ENCODE results near the gene ZFYVE9. TPM values are rescaled to one million over a fixed set of nuclear protein-coding genes. Genes with fewer than 3 reads are reported as not detected.

The ZFYVE9 gene
- total RNA-seq, 1 experiment from 2014 or later, result 14.2 TPM

DNA sequence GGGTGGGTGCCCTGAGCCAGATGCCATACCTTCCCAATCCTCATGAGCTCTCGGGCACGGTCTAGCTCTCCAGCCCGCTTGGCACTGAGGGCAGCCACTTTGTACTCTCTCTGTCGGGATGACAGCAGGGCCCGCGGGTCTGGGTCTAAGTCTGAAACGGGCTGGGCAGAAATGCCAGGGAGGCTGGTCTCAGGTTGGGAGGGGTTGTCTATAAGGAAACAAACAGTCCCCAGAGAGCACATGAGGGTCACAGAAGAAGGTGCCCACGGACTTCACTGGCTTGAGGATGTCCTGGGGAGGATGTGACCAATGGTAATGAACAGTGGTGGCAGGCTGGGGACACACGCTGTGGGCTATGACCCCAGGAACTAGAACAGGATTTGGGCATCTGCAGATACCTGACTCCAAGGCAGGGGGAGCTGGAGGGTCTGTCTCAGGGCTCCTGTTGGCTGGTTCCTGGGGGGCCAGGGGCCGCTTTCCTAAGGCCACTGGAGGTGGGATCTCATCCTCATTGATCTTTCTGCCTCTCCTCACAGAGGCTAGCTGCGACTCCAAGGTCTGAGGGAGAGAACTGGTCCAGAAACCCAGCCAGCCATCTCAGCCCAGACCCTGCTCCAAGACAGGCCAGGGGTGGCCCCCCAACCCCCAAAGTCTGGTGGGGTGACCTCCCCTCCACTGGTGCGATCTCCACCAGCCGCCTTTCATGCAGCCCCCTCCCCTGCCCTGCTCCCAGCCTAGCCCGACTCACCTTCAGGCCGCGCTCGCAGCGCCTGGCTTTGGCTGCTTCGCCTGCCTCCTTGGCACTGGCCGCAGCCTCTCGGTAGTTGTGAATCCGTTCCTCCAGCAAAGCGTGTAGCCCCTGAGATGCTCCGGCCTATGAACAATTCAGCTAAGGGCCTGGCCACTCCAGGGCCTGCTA is 218.0 kb downstream of the ZFYVE9 start (continued):
- TF ChIP-seq, protein P1, sequence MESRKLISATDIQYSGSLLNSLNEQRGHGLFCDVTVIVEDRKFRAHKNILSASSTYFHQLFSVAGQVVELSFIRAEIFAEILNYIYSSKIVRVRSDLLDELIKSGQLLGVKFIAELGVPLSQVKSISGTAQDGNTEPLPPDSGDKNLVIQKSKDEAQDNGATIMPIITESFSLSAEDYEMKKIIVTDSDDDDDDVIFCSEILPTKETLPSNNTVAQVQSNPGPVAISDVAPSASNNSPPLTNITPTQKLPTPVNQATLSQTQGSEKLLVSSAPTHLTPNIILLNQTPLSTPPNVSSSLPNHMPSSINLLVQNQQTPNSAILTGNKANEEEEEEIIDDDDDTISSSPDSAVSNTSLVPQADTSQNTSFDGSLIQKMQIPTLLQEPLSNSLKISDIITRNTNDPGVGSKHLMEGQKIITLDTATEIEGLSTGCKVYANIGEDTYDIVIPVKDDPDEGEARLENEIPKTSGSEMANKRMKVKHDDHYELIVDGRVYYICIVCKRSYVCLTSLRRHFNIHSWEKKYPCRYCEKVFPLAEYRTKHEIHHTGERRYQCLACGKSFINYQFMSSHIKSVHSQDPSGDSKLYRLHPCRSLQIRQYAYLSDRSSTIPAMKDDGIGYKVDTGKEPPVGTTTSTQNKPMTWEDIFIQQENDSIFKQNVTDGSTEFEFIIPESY (IDR thresholded peaks at IDR 0.05; ENCODE audit: extremely low read depth, insufficient replicate concordance, low read length), result no peak
- TF ChIP-seq, protein P2, sequence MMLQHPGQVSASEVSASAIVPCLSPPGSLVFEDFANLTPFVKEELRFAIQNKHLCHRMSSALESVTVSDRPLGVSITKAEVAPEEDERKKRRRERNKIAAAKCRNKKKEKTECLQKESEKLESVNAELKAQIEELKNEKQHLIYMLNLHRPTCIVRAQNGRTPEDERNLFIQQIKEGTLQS (IDR thresholded peaks at IDR 0.05), result no peak
- TF ChIP-seq FOSL1 (IDR thresholded peaks at IDR 0.05; ENCODE audit: low read depth) (no peak), ZNF274 (IDR thresholded peaks at IDR 0.05; ENCODE audit: low read depth, low read length) (no peak), ZFX (IDR thresholded peaks at IDR 0.05) (no peak), CEBPB (IDR thresholded peaks at IDR 0.05; ENCODE audit: low read depth) (no peak)

DNA sequence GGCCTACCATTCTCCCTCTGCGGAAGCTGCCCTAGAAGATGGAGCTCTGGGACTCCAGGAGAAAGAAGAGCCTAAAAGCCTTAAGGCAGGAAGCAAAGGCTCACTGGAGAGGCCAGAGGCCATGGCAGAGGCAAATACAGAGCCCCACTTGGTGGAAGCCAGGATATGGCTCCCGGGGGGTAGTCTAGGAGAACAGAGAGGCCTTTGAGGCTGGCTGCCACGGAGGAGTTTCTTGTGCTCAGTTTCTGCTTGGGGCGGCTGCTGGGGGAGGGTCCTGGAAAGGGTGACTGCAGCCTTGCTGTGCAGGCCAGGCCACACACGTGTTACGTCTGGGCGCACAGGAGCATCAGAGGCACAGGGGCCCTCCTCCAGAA is 218.7 kb downstream of the ZFYVE9 start:
- no peak for TF ChIP-seq ZFX (IDR thresholded peaks at IDR 0.05)
- TF ChIP-seq RAD21 (IDR thresholded peaks at IDR 0.05; ENCODE audit: low read depth), result no peak
- TF ChIP-seq ZNF274 (IDR thresholded peaks at IDR 0.05; ENCODE audit: low read depth, low read length), result no peak
- TF ChIP-seq POLR2A (IDR thresholded peaks at IDR 0.05; ENCODE audit: borderline replicate concordance, extremely low read depth, insufficient read depth, insufficient read length), result no peak
- TF ChIP-seq, protein P3, sequence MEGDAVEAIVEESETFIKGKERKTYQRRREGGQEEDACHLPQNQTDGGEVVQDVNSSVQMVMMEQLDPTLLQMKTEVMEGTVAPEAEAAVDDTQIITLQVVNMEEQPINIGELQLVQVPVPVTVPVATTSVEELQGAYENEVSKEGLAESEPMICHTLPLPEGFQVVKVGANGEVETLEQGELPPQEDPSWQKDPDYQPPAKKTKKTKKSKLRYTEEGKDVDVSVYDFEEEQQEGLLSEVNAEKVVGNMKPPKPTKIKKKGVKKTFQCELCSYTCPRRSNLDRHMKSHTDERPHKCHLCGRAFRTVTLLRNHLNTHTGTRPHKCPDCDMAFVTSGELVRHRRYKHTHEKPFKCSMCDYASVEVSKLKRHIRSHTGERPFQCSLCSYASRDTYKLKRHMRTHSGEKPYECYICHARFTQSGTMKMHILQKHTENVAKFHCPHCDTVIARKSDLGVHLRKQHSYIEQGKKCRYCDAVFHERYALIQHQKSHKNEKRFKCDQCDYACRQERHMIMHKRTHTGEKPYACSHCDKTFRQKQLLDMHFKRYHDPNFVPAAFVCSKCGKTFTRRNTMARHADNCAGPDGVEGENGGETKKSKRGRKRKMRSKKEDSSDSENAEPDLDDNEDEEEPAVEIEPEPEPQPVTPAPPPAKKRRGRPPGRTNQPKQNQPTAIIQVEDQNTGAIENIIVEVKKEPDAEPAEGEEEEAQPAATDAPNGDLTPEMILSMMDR (IDR thresholded peaks at IDR 0.05 in 2 of 3, conservative IDR thresholded peaks at IDR 0.05 in 1 of 3; ENCODE audit: borderline replicate concordance in 1 of 3, insufficient read depth in 1 of 3, low read depth in 2 of 3, low read length in 2 of 3), result no peak
- no peaks in the 10 kb centered on the region for H4K20me1 ChIP-seq (ENCODE audit: insufficient read depth)
- H2AFZ ChIP-seq (ENCODE audit: low read depth, low read length, poor library complexity, severe bottlenecking), result no peak overlapping the region
- ChIA-PET POLR2A (no interaction called here), RAD21 (ENCODE audit: low non-redundant PET in 1 of 2, low total read pairs in 2 of 2, uncharacterized antibody in 2 of 2, unreplicated experiment in 2 of 2) (no interaction called here), CTCF (no interaction called here)
- H3K79me2 ChIP-seq (ENCODE audit: insufficient read depth, low read length), result peaks cover 20% of the 10 kb centered on the region
- H3K4me2 ChIP-seq (ENCODE audit: low read length), result no peak overlapping the region
- DNase-seq (ENCODE audit: low read depth, low spot score), result no peak
- H3K4me1 ChIP-seq (ENCODE audit: control insufficient read depth in 1 of 2, insufficient read depth in 2 of 2, low read length in 2 of 2), result peaks cover 6 to 14% of the 10 kb centered on the region in 2 experiments; a peak in 3 of 4 replicates
- intact Hi-C loops (cut with micrococcal nuclease), result no loop called here
- peaks cover 36 to 40% of the 10 kb centered on the region in 2 experiments for H3K36me3 ChIP-seq (ENCODE audit: control insufficient read depth in 1 of 2, insufficient read depth in 2 of 2, low read length in 2 of 2)
- no peaks in the 10 kb centered on the region for H3K9me2 ChIP-seq (ENCODE audit: insufficient read depth)
- H3K9ac ChIP-seq (ENCODE audit: low read length), result no peak overlapping the region
- H3K4me3 ChIP-seq (replicated peaks in 1 of 2; ENCODE audit: low read depth in 1 of 2, low read length in 2 of 2), result no peak overlapping the region
- H3K27me3 ChIP-seq (ENCODE audit: insufficient read depth, low read length), result no peaks in the 10 kb centered on the region
- ATAC-seq, result no peak
- no peak overlapping the region for H3K27ac ChIP-seq (ENCODE audit: low read depth, low read length)
- BruUV-seq (replicated peaks), result no TSS peak
- H3K9me3 ChIP-seq (ENCODE audit: control insufficient read depth in 1 of 2, insufficient read depth in 1 of 2, low read depth in 1 of 2, low read length in 2 of 2), result no peaks in the 10 kb centered on the region

Measured in HCT116 (cell line).